NAMALWA (cell line): ENCODE measurements around the gene TRPM8.

Source experiments
- DNase-seq: peaks from one replicate; pipeline ENCODE4 v3.0.0-alpha.2; 2015; ENCODE audit warnings: low spot score

TRPM8 gene

DNA sequence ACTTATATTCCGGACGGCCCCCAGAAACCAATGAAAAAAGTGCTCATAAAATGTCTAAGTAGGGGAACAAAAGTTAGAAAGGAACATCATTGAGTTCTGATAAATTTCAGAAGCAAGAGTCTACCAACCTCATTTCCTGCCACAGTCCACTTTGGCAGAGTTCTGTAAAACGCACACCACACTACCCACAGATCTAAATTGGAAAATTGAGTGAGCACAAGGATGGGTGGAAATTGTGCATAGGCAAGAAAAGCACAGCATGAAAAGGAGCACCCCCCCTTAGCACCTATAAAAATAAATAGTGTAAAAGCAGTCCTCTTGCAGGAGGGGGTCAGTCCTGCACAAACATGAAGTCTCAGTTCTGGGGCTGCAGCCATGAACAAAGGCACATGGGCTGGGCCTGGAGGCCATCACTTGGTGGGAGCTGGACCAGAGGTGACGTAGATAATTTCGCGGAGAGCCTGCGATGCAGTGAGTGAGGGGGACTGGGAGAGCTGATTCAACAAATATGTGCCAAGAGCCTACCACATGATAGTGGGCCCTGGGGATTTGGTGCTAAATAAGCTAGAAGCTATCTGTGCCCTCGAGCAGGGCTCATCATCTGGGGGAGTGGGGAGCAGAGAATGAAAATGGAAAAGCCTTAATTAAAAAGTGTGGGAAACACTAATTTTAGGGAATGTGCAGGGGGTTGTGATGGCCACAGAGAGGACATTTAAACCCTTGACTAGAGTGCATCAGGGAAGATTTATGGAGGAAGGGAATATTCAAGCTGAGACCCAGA, 84.4 kb downstream of the TRPM8 start:
- no peak for DNase-seq

- no peak for DNase-seq
Observed at GRCh38 chr2:234002281-234002680, 85.1 kb downstream of the TRPM8 start.

- no peak for DNase-seq
Observed at GRCh38 chr2:234003972-234004617, 86.9 kb downstream of the TRPM8 start.

GRCh38 chr2:234005126-234005525, 88.0 kb downstream of the TRPM8 start:
- no peak for DNase-seq

- no peak for DNase-seq
Observed at GRCh38 chr2:234006501-234006900, 89.3 kb downstream of the TRPM8 start.

GRCh38 chr2:234014427-234014826, 97.3 kb downstream of the TRPM8 start:
- DNase-seq: no peak

DNA sequence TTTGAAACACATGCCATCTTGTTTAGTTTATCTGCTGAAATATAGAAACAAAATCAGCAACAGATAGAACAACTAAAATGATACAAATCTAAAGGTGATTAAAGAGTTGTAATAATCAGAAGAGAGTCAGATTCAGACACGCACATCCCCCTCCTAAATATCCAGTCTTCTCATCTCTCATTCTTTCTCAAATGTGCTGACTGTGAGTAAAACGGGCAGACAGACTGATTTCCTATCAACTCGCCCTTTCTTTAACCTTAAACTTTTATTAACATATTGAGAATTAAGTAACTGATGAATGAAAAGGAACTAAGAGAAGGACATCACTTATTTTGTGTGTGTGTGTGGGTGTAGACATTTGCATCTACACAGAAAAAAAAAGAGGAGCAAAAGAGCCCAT, 98.7 kb downstream of the TRPM8 start:
- DNase-seq: no peak

GRCh38 chr2:234019896-234020295, 102.7 kb downstream of the TRPM8 start:
- DNase-seq: no peak

- DNase-seq: no peak
Observed at GRCh38 chr2:234020332-234020731, 103.2 kb downstream of the TRPM8 start.

DNA sequence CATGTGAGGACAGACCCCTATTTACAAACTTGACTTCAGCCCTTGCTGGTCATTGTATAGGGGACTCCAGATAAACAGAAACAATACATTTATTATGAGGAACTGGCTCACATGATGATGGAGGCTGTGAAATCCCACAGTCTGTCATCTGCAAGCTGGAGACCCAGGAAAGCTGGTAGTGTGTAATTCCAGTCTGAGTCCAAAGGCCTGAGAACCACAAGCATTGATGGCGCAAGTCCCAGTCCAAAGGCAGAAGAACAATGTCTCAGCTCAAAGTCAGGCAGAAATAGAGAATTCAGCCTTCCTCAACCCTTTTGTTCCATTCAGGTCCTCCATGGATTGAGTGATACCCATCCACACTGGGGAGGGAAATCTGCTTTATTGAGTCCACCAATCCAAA, 105.3 kb downstream of the TRPM8 start:
- DNase-seq: no peak

GRCh38 chr2:234024304-234024703, 107.1 kb downstream of the TRPM8 start:
- no peak for DNase-seq

DNA sequence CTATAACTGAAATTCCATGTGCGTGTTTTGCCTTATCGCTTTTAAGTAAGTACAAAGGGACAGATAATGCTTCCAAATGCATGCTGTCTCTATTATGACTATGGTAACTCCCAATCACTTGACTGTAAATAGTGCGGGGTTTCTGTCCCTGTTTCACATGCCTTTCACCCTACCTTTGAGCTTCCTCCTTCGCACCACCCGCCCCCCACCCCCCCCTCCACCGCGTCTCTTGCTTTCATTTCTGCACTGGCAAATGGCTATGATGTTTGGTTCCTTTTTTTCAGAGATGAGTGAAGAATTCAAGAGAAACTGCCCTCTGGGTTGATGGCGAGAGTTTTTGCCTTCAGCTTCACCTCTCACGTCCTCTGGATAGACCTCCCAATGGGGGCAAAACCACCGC, 108.3 kb downstream of the TRPM8 start:
- no peak for DNase-seq

DNA sequence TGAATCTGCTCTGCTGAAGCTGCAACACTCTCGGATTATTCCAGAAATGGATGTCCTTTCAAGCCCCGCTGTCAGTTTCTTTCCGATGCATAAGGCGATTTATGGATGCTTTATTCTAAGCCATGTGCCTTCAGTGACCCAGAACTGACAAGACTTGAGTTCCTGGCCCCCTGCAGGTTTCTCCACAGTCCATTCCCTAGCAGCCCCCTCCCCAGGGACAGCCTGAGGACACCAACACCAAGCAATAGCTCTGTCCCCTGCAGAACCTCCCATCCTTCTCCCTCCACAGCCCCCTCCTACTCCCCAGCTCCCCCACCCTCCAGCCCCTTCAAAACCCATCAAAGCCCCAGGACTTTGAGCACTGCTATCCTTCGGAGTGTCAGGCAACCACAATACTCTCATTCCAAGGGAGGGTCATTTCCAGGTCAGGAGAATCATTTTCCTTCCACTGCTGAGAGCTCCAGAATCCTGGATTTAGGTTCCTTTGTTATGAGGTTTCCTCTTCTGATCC, 108.8 kb downstream of the TRPM8 start:
- no peak for DNase-seq

GRCh38 chr2:234026693-234027254, 109.6 kb downstream of the TRPM8 start:
- DNase-seq: no peak

DNA sequence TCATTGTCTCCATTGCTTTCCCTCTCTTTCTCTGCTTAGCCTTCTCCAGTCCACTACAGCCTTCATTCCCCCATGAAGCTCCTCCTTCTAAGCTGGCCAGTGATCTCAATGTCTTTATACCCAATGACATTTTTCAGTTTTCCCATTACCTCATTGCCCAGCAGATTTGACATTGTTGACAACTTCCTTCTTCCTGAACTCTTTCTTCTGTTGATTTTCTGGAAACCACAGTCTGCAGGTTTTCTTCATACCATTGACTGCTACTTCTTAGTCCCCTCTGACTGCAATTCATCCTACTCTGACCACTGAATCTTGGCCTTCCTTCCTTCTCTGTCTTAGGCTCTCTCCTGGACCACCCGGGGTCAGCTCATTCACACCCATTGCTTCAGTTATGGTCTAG, 110.5 kb downstream of the TRPM8 start:
- DNase-seq: no peak

GRCh38 chr2:234029150-234029733, 112.1 kb downstream of the TRPM8 start:
- no peak for DNase-seq

DNA sequence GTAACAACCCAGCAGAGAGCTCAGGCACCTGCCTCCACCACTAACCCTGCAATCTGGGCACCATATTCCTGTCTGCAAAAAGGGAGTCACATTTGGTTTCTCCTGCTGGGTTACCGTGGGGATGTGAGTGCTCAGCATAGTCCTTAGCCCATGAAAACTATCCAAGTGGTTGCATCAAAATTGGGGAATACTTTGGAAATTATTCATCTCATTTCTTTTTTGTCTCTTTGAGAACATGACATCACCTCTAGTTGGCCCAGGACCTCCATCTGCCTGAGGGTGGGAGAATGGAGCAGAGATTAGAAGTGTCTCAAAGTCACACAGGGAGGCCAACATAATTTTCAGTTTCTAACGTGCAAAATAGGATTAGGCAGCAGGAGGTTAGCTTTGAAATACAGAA, 114.0 kb downstream of the TRPM8 start:
- DNase-seq: no peak

DNA sequence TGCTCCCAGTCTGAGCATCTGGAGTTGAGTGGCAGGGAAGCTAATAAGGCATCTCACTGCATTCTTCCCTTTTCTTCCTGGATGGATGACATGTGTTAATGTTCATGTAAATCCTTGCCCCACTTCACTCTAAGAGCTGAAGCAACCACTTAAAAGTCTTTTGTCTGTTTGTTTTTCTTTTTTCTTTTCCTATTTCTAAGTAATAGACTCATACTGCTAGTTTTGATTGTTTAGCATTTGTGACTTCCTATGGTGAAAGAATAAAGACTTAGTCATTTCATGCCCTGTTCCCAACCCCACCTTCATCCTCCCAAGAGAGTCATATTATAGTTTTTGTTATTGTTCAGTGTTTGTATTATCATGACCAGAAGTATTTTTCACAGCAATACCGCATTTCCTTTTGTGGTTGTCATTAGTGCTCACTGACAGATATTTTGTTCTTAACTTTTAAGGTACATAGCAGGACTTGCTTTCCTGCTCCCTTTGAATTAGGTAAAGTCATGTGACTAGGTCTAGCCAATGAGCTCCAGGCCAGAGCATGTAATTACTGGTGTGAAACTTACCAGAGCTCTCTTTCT, 115.2 kb downstream of the TRPM8 start:
- no peak for DNase-seq

- DNase-seq: no peak
Observed at GRCh38 chr2:234033174-234033573, 116.0 kb downstream of the TRPM8 start.

- DNase-seq: no peak
Observed at GRCh38 chr2:234033885-234034284, 116.7 kb downstream of the TRPM8 start.

- DNase-seq: no peak
Observed at GRCh38 chr2:234038076-234038802, 121.1 kb downstream of the TRPM8 start.

GRCh38 chr2:234044157-234044556, 127.0 kb downstream of the TRPM8 start:
- DNase-seq: no peak
